Stimulated activated CD8-positive, alpha-beta memory T cell treated with anti-CD3 and anti-CD28 coated beads, Interleukin-2, amount 100 ng/mL, for 48 hours (primary cell): Measurements from ENCODE around the gene HSDL2.
A peak's percentile ranks its signal among the peaks of the same experiment; 100 is the strongest.
"Not testable (repeated sequence)": the region's sequence is repeated elsewhere in the genome, so short reads cannot be mapped to it uniquely, and the experiment has no call there.

Experiments
- DNase-seq, 2 donors: peaks; one replicate each; pipeline ENCODE4 v3.0.0-alpha.2; 2020; ENCODE audit warnings: low read depth in 2 of 2

The HSDL2 gene

GRCh38 chr9:112366591-112366990 lies 13.3 kb upstream of the HSDL2 start:
- DNase-seq = no peak

DNA sequence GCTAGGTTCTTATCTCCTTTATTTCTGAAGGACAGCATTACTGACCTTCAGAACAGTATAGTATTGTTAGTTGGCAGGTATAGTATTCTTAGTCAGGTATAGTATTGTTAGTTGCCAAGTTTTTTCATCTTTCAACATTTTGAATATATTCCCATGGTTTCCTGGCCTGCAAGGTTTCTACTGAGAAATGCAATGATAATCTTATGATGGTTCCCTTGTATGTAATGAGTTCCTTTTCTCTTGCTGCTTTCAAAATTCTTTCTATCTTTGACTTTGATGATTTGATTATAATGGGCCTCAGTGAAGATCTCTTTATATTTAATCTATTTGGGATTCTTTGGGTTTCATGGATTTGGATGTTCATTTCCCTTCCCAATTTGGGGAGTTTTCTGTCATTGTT lies 12.4 kb upstream of the HSDL2 start:
- no peak for DNase-seq

DNA sequence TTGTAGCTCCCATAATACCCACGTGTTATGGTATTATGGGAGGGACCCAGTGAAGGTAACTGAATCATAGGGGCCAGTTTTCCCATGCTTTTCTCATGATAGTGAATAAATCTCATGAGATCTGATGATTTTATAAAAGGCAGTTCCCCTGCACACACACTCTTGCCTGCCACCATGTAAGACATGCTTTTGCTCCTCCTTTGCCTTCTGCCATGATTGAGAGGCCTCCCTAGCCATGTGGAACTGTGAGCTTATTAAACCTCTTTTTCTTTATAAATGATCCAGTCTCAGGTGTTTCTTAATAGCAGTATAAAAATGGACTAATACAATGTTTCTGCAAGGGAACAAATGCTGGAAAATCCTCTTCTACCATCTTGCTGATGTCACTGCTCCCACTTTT lies 10.1 kb upstream of the HSDL2 start:
- no peak for DNase-seq

DNA sequence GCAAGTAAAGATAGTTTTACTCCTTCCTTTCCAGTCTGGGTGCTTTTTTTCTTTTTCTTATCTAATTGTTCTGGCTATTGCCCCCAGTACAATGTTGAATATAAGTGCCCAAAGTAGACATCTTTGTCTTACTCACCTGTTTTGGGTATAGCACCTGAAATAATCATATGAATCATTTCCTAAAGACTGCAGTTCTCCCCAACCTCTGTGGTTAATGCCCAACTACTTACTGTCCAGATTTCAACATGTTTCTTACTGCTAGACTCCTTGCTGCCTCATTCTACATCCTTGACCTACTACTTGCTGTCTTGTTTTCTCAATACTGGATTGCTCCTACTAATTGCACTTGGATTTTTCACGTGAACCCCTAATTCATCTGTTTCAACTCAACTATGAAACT lies 8.8 kb upstream of the HSDL2 start:
- DNase-seq = no peak

DNA sequence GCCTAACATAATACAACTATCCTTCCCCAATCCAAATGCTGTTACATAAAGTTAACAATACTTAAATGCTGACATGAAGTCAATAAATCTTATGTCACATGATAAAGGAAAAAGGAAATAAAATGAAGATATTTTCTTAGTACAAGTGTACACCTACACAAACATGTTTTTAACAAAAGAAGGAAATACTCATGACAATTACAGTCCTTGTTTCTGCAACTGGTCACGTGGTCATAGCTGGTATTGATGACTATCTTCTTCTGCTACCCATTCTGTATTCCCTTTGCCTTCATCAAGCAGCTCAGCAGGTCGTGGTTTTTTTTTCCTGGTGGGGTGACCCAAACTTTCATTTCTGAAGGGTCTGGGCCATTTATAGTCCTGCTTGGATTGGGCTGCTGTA lies 6.2 kb upstream of the HSDL2 start:
- DNase-seq = not testable (repeated sequence)

DNA sequence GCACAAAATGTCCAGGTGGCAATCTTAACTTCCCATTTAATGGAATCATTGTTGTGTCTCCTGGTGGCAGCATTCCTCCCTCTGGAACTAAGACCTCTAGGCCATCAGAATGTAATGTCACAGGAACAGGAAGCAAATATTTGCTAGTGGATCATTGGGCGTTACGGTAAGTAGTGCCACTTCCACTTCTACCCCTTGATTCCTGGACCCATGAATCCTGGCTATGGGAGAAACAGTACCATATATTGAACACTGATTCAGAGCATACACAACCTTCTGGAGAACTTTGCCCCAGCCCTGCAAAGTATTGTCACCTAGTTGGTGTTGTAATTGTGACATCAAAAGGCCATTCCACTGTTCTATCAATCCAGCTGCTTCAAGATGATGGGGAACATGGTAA lies 5.7 kb upstream of the HSDL2 start:
- DNase-seq = not testable (repeated sequence)

DNA sequence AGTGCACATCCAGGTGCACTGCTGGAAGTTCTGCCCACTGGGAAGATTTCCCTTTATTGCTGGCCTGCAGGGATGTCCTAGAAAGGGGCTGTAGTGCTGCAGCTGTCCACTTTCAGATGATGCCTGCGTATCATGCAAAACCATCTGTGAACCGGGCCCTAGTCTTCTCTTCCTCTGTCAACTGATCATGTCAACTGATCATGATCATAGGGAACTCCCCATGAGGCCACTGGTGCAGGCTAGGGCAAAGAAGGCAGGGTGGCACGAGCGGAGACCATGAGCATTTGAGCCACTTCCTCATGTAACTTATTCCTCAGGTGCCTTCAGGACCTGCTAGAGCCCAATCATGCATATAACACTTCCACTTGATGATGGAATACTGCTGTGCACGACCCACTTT lies 4.5 kb upstream of the HSDL2 start:
- no peak for DNase-seq

DNA sequence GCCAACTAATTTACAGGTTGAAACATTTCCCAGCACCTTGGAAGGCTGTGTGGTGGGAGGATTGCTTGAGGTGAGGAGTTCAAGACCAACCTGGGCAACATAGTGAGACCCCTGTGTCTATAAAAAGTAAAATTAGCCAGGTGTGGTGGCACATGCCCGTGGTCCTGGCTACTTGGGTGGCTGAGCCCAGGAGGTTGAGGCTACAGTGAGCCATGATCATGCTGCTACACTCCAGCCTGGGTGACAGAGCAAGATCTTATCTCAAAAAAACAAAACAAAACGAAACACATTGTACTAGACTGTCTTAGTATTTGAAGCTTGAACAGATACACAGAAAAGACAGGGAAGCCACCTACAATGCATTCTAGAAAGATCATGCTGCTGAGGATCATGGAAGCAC lies 2.8 kb upstream of the HSDL2 start:
- DNase-seq = no peak

DNA sequence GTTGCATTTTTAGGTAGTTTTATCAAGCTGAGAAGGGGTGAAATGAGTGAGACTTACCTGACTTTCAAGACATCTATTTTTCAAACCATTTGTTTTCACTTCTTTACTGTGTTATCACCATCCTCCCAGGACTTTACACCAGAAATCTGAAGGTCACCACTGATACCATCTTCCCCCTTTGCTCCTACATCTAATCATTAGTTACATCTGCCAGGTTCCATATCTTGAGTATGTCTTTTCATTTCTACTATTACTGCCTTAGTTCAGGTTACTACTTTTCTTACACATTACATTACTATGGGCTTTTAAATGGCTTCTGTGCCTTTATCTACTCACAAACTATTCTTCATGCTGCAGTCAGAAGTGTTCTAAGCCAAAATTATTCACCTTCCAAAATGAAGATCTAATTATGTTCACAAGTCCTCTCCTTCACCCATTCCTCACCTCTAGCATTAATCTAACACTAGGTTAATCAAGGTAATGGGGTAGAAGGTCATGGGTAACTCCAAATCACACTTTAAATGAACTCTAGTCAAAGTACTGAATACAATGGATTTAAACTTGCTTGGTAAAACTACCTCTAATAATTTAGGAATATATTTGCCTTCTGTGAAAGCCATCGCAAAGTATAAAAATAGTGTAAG lies 2.1 kb upstream of the HSDL2 start:
- DNase-seq = no peak

GRCh38 chr9:112378328-112379176 lies 1.4 kb upstream of the HSDL2 start:
- DNase-seq = peak in 1 of 2 donors; percentile 21

DNA sequence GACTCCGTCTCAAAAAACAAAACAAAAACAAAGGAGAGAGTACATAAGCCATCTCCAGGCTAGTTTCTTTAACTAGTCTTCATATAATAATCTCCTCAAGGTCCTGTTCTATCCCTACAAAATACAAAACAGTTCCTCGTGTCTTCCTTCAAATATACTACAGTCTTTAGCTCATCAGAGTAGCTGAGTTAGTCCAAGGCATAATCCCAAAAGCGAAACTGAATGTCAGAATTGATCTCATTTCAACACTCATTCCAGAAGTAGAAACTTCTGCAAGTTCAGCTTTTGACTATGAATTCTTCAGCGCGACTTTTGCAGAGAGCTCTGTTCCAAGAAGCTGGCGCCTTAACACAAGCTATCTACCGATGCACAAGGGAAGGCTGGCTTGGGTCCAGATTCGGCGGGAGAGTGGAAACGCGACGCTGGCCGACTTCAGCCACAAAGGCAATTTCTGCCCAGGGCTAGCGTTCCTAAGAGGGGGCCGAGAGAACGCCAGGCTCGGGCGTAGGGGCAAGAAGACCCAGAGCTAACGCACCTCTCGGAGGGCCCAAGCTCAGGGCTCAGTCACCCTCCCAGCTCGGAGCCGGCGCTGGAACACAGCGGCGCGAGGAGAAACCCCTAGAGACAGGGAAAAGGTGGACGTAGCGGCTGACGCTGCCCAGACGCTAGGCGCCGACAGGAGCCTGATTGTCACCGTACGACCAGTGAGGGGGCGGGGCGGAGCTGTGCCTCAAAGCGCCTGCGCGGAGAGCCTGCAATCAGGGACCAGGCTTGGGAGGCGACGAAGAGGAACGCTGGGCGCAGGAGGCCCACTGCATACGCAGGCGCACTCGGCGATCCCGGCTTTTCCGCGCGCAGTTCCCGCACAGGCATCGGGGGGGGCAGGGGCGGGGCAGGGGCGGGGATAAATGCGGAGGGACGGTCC lies 469 bp upstream of the HSDL2 start:
- DNase-seq = peak; percentile 99

DNA sequence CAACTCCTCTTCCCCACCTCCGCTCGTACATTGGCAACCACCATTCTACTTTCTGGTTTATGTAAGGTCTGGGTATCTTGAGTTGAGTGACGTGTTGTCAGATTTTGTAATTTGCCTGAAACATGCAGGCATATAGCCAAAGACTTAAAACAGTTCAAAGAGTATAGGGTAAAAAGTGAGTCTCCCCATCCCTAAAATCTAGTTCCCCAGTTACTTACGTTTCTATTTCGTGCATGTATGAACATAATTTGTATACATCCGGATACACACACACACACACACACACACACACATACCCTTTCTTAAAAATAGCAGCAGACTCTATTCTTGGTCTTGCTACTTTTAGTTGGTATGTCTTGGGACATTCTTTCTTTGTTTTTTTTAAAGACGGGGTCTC lies 915 bp downstream of the HSDL2 start:
- no peak for DNase-seq

DNA sequence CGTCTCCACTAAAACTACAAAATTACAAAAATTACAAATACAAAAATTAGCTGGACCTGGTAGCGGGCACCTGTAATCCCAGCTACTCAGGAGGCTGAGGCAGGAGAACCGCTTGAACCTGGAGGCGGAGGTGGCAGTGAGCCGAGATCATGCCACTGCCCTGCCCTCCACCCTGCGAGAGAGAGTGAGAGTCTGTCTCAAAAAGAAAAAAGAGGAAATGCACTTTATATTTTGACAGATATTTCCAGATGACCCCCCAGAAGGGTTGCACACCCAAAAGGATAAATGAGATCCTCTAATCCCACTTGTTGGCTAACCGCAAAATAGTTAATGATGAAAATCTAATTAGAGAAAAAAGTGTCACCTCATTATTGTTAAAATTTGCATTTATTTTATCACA lies 2.2 kb downstream of the HSDL2 start:
- DNase-seq = no peak

GRCh38 chr9:112382501-112383364 lies 2.8 kb downstream of the HSDL2 start:
- no peak for DNase-seq

DNA sequence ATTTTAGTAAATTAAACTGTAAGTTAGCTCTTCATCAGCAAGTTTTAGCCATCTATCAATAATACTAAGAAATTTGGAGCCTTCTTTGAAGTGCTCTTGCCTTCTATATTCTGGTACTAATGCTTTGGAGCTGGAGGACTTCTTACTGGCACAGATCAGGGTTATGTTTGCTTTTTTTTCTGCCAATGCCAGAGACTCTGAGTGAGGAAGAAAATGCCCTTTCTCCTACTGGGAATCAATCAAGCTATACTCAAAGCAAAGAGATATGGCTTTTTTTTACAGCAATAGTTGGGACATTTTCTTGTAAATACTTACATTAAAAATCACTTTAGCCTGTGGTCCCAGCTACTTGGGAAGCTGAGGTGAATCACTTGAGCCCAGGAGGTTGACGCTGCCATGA lies 4.3 kb downstream of the HSDL2 start:
- DNase-seq = no peak

GRCh38 chr9:112384690-112385089 lies 4.8 kb downstream of the HSDL2 start:
- no peak for DNase-seq

DNA sequence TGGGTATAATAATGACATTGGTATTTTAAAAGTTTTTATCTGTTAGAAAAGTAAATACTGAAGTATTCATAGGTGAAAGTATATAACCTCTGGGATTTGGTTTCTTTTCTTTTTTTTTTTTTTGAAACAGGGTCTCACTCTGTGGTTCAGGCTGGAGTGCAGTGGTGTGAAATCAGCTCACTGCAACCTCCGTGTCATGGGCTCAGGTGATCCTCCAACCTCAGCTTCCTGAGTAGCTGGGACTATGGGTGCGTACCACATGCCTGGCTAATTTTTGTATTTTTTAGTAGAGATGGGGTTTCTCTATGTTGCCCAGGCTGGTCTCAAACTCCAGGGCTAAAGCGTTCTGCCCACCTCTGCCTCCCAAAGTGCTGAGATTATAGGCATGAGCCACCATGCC lies 7.2 kb downstream of the HSDL2 start:
- DNase-seq = no peak

DNA sequence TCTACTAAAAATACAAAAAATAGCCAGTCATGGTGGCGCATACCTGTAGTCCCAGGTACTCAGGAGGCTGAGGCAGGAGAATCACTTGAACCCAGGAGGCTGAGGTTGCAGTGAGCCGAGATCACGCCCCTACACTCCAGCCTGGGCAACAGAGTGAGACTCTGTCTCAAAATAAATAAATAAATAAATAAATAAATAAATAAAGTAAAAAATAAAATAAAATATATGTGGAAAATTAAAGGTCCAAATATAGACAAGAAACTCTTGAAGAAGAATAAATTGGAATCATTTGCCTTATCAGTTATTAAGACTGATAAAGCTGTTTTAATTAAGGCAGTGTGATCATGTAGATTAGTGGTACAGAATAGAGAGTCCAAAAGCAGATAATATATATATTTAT lies 10.0 kb downstream of the HSDL2 start:
- not testable (repeated sequence) for DNase-seq

- not testable (repeated sequence) for DNase-seq
Observed at GRCh38 chr9:112391936-112392560, 12.1 kb downstream of the HSDL2 start.

DNA sequence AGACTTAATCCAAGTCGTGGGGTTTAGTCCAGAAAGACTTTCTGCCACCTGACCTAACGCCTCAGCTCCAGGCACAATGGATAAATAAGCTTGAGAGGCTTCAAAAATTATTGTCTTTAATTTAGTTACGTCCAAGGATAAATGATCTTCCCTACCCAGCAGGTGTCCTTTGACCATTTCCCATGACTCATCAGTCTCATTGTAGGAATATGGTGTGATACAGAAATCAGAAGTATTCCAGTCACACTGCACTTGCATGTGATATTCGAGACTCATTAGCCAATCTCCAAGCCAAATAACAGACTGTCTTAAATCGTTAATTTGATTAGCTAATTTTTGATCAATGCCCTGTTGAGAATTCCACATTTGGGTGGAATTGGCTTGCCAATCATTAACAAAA lies 13.2 kb downstream of the HSDL2 start:
- DNase-seq = not testable (repeated sequence)

DNA sequence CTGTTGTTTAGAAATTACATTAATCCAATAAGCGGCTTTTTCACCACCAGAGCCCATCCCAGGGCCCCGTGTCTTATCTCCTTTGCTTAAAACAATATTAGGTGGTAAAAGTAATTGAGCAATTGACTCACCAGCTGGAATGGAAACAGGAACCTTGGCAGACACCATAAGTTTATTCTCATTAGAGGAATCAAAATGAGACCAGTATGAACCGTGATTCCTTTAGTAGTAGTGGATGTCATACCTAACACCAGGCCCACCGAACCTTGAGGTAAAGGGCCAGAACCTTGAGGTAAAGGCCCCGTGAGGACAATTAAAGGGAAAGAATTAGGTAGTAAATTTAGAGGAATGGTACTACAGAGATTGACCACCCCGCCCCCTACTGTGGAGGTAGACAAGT lies 16.5 kb downstream of the HSDL2 start:
- DNase-seq = no peak
